GM21390 (cell line): ENCODE results near the gene STAT5B.
"Not testable (repeated sequence)": the region's sequence is repeated elsewhere in the genome, so short reads cannot be mapped to it uniquely, and the experiment has no call there.

Source experiments
- ATAC-seq: cut with Tn5 transposase; IDR thresholded peaks from one replicate; pipeline ENCODE4 v1.9.1; 2021; ENCODE audit not compliant: unreplicated experiment

Gene STAT5B

GRCh38 chr17:42240863-42241262 lies 35.3 kb downstream of the STAT5B start:
- ATAC-seq = not testable (repeated sequence)

DNA sequence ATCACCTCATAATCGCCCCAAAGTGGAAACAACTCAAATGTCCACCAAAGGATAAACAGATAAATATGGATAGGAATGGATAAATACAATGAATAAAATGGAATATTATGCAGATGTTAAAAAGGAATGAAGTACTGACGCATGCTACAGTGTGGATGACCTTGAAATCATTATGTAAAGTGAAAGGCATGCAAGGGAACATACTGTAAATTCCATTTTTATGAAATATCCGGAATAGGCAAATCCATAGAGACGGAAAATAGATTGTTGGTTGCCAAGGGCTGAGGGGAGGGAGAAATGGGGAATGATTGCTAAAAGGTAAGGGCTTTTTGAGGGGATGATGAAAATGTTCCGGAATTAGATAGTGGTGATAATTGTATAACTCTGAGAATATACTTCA lies 36.0 kb downstream of the STAT5B start:
- ATAC-seq = no peak

DNA sequence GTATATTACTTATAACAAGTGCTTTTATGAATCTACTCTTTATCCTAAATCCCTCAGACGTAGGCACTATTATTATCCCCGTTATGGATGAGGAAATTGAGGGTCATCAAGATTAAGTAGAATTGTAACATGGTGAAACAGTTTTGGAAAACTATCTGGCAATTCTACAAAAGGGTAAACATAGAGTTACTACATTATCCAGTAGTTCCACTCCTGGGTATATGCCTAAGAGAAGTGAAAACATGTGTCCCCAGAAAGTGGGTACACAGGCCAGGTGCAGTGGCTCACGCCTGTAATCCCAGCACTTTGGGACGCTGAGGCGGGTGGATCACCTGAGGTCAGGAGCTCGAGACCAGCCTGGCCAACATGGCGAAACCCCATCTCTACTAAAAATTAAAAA lies 36.6 kb downstream of the STAT5B start:
- ATAC-seq = not testable (repeated sequence)

GRCh38 chr17:42236760-42237159 lies 39.4 kb downstream of the STAT5B start:
- ATAC-seq = no peak

DNA sequence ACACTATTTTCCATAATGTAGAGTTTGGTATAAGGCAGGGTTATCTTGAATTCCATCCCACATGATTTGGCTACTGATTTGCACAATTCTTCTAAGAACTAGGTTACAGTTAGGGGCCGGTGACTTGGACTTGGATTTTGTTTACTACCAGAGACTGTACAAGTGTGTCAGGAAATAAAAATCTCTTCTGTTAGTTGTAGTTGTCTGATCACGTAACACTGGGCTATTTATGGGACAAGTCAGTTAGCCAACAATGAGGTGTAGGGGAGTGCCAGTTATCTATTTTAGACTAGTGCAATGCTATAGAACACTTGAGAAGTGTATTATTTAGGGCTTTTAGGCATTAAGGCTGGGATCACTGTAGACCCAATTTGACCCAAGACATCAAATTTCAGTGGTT lies 42.2 kb downstream of the STAT5B start:
- no peak for ATAC-seq

DNA sequence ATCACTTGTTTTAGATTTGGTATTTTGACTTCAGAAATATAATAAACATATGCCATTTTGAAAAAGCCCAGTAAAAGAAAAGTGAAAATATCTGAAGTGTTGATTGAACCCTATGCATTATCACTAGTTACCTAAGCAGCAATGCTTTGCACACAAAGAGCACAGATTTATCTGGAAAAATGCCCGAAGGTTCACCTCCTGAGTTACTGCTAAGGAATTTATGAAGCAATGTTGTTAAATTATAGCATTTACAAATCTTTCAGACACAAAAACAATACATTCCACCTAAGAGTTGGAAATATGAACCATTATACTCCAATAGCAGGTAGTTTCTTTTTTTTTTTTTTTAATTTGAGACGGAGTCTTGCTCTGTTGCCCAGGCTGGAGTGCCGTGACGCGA lies 43.0 kb downstream of the STAT5B start:
- no peak for ATAC-seq

GRCh38 chr17:42230225-42230624 lies 46.0 kb downstream of the STAT5B start:
- no peak for ATAC-seq

- no peak for ATAC-seq
These were observed 48.1 kb downstream of the STAT5B start for GRCh38 chr17:42227849-42228700.

DNA sequence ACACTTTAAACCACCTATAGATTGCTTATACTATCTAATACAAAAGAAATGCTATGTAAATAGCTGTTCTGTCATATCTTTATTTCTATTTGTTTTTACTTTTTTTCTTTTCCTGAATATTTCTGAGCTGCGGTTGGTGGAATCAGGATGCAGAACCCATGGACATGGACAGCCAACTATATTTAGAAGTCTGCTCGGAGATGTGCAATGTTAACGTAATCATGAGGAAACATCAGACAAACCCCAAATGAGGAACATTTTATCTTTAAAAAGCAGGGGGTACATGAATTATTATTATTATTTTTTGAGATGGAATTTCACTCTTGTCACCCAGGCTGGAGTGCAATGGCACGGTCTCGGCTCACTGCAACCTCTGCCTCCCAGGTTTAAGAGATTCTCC lies 50.5 kb downstream of the STAT5B start:
- ATAC-seq = no peak

DNA sequence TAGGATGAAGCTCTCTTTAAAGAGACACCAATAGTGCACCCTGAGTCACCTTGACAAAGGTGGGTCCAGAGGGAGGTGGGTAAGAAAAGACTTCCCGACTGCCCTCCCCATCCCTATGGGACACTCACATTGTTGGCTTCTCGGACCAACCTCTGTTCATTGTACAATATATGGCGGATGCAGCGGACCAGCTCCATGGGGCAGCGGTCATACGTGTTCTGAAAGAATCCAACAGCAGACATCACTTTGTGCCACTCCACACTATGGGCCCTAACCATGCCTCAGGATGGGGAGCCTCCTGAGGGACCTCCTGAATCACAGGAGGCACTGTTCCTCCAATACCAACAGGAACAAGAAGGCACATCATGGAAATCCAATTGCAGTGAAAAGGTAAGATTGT lies 51.5 kb downstream of the STAT5B start:
- no peak for ATAC-seq

GRCh38 chr17:42221886-42222745 lies 54.1 kb downstream of the STAT5B start:
- ATAC-seq = no peak

GRCh38 chr17:42219280-42219679 lies 56.9 kb downstream of the STAT5B start:
- not testable (repeated sequence) for ATAC-seq

- ATAC-seq = no peak
These were observed 62.0 kb downstream of the STAT5B start for GRCh38 chr17:42214156-42214555.

DNA sequence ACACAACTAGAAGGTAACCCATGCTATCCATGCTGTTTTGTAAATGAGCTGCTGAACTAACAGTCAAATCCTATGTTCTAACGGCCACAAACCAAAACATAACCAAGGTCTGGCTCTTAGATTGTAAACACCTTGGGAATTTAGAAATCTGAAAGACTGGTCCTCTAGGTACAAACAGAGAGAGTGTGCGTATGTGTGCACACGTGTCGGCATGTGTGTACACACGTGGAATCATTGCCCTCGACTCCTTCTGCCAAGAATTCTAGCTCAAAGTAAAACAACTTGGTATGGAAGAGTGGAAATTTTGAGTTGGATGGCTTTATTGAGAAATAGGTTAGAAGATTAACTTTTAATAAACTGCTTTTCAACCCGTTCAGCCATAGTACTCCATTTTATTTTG lies 63.8 kb downstream of the STAT5B start:
- ATAC-seq = no peak

DNA sequence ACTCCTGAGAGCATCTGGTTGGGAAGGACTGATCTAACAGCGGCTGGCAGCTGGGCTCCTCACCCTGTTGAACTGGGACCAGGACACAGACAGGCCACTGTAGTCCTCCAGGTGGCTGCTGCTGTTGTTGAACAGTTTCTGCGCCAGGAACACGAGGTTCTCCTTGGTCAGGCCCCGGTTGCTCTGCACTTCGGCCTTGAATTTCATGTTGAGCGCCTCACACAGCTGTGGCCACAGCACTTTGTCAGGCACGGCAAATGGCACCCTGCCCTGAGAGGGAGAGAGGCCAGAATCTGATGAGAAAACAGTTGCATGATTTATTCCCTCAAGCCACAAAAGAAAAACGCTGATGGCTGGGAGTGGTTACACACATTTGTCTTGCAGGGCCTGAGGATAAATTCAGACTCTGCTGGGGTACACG lies 64.3 kb downstream of the STAT5B start:
- not testable (repeated sequence) for ATAC-seq

- no peak for ATAC-seq
These were observed 66.1 kb downstream of the STAT5B start for GRCh38 chr17:42210046-42210445.

DNA sequence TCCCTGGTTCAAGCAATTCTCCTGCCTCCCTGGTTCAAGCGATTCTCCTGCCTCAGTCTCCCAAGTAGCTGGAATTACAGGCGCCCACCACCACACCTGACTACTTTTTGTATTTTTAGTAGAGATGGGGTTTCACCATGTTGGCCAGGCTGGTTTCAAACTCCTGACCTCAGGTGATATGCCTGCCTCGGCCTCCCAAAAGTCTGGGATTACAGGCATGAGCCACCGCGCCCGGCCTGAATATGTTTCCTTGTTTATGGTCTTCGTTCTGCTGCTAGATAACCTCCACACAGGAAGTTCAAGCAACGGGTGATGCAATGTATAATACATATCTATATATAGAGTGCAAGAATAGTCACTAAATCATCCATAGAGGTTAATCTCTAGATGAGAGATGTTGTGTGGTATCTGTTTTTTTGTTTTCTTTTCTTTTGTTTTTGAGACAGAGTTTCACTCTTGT lies 70.0 kb downstream of the STAT5B start:
- not testable (repeated sequence) for ATAC-seq

DNA sequence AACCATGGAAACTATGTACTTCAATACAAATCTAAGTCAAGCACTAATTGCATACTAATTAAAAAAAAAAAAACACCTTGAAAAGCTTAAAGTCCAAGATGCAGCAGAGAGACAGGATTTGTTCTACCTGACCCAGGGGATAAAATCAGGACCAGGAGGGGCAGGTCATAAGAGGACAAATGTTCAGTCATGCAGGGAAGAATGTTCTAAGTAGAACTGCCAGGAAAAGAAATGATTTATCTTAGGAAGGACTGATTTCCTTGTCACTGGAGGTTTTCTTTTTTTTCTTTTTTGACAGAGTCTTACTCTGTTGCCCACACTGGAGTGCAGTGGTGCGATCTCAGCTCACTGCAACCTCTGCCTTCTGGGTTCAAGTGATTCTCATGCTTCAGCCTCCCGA lies 72.8 kb downstream of the STAT5B start:
- ATAC-seq = no peak

- no peak for ATAC-seq
These were observed 73.5 kb downstream of the STAT5B start for GRCh38 chr17:42202696-42203095.

- ATAC-seq = no peak
These were observed 74.0 kb downstream of the STAT5B start for GRCh38 chr17:42202159-42202558.

GRCh38 chr17:42201458-42201772 lies 74.8 kb downstream of the STAT5B start:
- no peak for ATAC-seq
